ENCODE results near the gene UNC5B.

- TF ChIP-seq CTCF (conservative IDR thresholded peaks at IDR 0.05 in 1 of 2, IDR thresholded peaks at IDR 0.05 in 1 of 2; ENCODE audit: extremely low read depth in 1 of 2, insufficient read depth in 1 of 2, low read depth in 1 of 2, low read length in 2 of 2) (no peak), EZH2 (IDR thresholded peaks at IDR 0.05; ENCODE audit: borderline replicate concordance, low read length) (no peak)
Measured at GRCh38 chr10:71324743-71325142, 112.4 kb downstream of the UNC5B start.

Data from mammary epithelial cell (primary cell).